Measurements from ENCODE around the gene SMARCA4. TPM values are rescaled to one million over a fixed set of nuclear protein-coding genes. Genes with fewer than 3 reads are reported as not detected.
A peak's percentile ranks its signal among the peaks of the same experiment; 100 is the strongest.

The SMARCA4 gene
- total and polyA plus RNA-seq, 2 experiments from 2014 or later: 177 to 336 TPM

- TF ChIP-seq EZH2 (IDR thresholded peaks at IDR 0.05; ENCODE audit: low read depth, unreplicated experiment): no peak
- TF ChIP-seq CREB1 (CRISPR knock-in tag; IDR thresholded peaks at IDR 0.05; ENCODE audit: low read depth): no peak
- no peak for TF ChIP-seq STAT1 (IDR thresholded peaks at IDR 0.05; ENCODE audit: unreplicated experiment)
- no peak for TF ChIP-seq ZNF114 (CRISPR knock-in tag; IDR thresholded peaks at IDR 0.05)
- no peak for TF ChIP-seq JUNB (IDR thresholded peaks at IDR 0.05; ENCODE audit: unreplicated experiment)
Measured at GRCh38 chr19:10971107-10971726, 10.4 kb downstream of the SMARCA4 start (continued).

GRCh38 chr19:10975374-10976130 lies 14.7 kb downstream of the SMARCA4 start:
- TF ChIP-seq REST (IDR thresholded peaks at IDR 0.05; ENCODE audit: unreplicated experiment): no peak
- TF ChIP-seq NANOG (IDR thresholded peaks at IDR 0.05; ENCODE audit: borderline replicate concordance): no peak
- TF ChIP-seq CTCF (conservative IDR thresholded peaks at IDR 0.05; ENCODE audit: low read depth in 2 of 2): no peak
- no peak for TF ChIP-seq CREB1 (CRISPR knock-in tag; IDR thresholded peaks at IDR 0.05; ENCODE audit: low read depth)
- no peak for TF ChIP-seq ZNF114 (CRISPR knock-in tag; IDR thresholded peaks at IDR 0.05)
- TF ChIP-seq EZH2 (IDR thresholded peaks at IDR 0.05; ENCODE audit: low read depth, unreplicated experiment): no peak
- TF ChIP-seq ETS1 (IDR thresholded peaks at IDR 0.05): no peak
- Mint-ChIP-seq H3K4me3 (no peak overlapping the region), H3K27me3 (ENCODE audit: insufficient read depth, low read depth, poor library complexity) (peaks cover 4% of the 10 kb centered on the region), H3K36me3 (ENCODE audit: low read depth) (peaks cover 26% of the 10 kb centered on the region), H3K4me1 (peaks cover 17% of the 10 kb centered on the region; the same call in 2 of the 3 replicates), H3K9me3 (peaks cover 7% of the 10 kb centered on the region), H3K27ac (no peak overlapping the region; the same call in 1 of the 2 replicates)
- Histone ChIP-seq H3K27ac (ENCODE audit: low read depth) (peak overlapping the region; percentile 72), H3K4me3 (no peak overlapping the region), H3K36me3 (ENCODE audit: insufficient read depth) (no peaks in the 10 kb centered on the region), H3K79me2 (replicated peaks; ENCODE audit: insufficient read depth) (peaks cover 100% of the 10 kb centered on the region), H3K9me2 (ENCODE audit: insufficient read depth) (no peaks in the 10 kb centered on the region), H3K27me3 (ENCODE audit: insufficient read depth) (no peaks in the 10 kb centered on the region), H4K20me1 (replicated peaks; ENCODE audit: insufficient read depth) (peaks cover 57% of the 10 kb centered on the region), H3F3A (replicated peaks; ENCODE audit: low read depth) (0 out of 2 replicates have a peak, but pooled peaks cover 6% of the 10 kb centered on the region), H3K4me2 (no peak overlapping the region), H3K4me1 (ENCODE audit: insufficient read depth) (no peaks in the 10 kb centered on the region; the same call in none of the 2 replicates), H2AFZ (no peak overlapping the region)
- DNase-seq (ENCODE audit: low spot score) (no peak), ATAC-seq (no peak)

Measured in GM23338 (cell line).